GM21619 (cell line): ENCODE results near the gene SUN1.
"Not testable (repeated sequence)": the region's sequence is repeated elsewhere in the genome, so short reads cannot be mapped to it uniquely, and the experiment has no call there.

Experiments used
- ATAC-seq: cut with Tn5 transposase; IDR thresholded peaks from one replicate; pipeline ENCODE4 v1.9.1; 2021; ENCODE audit not compliant: unreplicated experiment

Gene SUN1

DNA sequence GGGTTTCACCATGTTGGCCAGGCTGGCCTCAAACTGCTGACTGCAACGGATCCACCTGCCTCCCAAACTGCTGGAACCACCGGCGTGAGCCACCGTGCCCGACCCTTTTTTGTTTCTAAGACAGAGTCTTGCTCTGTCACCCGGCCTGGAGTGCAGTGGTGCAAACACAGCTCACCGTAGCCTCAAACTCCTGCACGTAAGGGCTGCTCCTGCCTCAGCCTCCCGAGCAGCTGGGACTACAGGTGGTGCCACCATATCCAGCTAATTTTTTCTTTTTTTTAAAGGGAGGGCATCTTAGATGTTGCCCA is 85.8 kb downstream of the SUN1 start:
- no peak for ATAC-seq

DNA sequence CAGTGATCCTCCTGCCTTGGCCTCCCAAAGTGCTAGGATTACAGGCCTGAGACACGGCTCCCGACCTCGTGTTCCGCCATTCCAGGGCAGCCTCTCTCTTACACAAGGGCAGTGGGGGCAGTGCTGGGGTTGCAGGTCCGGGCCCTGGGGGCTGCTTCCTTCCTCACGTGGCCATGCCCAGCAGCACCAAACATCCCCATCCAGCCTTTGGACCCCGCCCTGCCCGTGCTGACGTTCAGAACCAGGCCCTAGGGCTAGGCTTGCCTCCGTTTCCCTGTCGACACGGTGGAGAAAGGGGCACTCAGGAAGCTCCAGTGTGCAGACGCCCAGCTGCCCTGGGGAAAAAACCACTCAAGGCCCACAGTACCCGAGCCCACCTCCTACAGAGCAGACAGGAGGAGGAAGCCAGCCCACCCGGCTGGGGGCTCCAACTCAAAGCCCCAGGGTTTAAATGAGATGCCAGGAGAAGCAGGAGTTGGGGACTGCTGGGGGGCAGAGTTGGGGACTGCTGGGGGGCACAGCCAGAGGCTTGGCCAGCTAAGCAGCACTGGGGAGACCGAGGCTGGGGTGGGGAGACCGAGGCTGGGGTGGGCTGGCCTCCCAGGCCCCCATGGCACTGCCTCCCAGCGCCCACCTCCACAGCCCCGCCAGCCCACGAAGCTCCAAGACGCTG is 86.3 kb downstream of the SUN1 start:
- ATAC-seq, result no peak

DNA sequence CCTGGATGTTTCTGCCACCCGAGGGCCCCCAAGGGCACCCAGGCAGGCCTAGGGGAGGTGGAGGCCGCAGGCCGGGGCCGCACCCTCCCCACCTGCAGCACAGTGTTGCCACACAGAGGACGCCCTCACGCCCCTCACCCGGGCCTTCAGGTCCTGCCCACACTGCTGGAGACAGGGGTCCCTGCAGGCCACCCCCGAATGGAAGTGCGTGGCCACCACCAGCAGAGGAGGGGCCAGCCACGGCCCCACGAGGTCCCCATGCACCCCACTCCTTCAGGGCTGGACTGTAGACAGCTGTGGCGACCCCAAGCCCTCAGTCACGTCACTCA is 86.8 kb downstream of the SUN1 start:
- ATAC-seq, result no peak

DNA sequence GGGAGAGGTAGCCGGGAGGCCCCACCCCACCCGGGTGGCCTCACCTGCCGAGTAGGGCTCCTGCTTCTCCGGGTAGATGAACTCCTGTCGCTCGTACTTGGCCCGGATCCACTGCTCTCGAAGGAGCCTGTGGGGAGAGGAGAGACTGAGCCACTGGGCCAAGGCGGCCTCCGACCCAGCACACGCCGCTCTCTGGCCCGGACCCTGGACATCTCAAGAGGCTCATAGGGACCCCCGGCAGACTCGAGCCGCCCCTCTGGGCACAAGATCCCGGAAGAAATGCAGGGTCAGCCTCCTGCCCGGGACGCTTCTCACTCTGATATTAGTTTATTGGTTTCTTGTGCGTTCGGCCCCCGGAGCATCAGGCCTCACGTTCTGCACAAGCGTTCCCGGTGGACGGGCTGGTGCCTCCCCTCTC is 87.7 kb downstream of the SUN1 start:
- ATAC-seq, result no peak

DNA sequence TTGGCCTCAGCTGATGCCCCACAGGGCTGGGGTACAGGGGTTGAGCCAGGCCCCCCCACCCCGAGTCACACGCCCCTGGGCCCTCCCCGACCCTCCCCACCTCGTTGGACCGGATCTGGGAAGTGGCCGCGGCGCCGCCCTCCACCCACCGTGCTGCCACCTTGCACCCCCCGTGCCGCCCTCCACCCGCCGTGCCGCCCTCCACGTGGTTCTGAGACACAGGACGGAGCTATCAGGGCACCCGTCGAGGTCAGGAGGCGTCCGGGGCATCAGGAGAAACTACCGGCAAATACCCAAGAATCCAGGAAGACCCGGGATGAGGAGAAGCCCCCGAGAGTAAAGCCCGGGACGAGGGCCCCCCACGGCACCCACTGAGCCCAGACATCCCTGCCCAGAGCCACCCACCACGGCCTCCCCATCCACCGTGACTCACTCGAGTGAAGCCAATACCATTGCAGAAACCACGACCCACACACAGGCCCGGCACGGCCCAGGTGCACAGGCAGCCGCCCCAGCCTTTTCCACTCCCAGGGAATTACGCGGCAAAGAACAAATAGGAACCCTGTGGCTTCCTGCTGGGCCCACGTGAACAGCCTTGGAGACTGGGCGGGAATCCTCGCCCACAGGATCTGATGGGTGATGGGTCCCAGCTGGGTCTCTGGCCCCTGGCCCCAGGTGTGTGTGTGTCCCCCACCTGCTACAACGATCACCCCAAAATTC is 88.2 kb downstream of the SUN1 start:
- no peak for ATAC-seq

DNA sequence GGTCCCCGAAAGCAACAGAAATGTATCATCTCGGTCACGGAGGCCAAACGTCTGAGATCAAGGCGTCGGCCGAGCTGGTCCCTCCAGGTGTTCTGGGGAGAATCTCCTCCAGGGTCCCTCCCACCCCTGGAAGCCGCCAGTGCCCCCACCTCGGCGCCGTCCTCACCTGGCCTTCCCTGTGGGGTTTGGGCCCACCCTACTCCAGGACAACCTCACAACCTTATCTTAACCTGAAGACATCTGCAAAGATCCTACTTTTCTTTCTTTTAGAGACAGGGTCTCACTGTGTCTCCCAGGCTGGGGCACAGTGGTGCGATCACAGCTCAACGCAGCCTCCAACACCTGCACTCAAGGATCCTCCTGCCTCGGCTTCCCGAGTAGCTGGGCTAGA is 88.8 kb downstream of the SUN1 start:
- ATAC-seq, result no peak

DNA sequence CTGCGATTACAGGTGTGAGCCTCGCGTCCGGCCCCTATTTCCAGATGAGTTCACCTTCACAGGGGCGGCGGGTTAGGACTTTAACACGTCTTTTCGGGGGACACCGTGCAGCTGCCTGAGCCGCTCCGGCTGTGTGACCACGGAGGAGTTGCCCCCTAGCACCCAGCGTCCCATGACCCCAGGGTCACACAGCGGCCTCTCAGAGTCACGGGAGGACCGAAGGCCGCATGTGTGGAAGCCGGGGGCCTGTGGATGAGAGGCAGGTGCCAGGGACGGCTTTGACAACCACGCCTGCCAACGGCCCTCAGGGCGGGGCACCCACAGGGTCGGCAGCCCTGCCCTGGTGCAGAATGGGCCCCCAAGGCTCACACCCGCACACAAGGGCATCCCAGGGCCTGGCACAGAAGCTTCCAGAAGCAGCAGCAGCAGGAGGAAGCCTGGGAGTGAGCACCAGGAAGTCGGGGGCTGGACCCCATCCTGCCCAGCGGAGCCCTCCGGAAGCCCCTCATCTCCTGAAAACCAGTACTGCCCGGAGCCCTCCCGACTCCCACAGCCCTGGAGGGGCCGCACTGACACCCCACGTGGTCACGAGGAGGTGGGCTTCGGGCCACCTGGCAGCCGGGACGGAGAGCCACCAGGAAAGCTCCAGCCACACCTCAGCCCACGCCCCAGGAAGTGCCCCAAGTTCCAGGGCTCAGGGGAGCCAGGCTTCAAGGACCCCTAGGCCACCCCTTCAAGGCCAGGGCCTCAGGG is 89.5 kb downstream of the SUN1 start:
- ATAC-seq, result no peak

DNA sequence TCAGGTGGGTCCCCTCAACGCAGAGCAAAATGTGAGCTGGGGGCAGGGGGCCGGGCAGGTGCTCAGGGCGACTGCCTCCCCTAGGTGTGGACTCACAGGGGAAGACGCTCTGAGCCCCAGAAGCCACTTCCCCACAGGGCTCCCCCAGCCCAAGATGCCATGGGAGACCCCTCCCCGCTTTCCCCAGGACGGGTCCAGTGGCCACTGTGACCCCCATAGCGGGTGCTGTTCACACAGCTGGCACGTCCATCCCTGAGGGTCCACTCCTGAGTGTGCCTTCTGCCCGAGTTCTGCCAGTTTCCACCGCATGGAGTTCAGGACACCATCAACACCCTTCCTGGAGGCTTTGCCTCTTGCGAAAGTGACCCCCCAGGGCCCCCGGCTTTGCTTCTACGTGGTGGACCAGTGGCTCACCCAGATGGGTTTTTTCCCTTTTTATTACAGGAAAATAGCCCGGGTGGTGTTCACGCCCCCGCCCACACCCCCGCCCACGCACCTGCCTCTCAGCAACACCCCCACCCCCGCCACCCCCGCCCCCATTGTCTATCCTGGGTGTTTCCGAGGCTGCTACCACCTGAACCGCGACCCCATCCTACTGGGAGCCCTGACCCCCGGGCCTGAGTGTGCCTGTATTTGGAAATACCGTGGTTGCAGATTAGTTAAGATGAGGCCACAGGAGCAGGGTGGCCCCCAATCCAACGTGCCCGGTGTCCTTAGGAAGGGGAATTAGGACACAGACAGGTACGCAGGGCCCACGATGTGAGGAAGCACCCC is 90.2 kb downstream of the SUN1 start:
- peak; percentile 0 for ATAC-seq

DNA sequence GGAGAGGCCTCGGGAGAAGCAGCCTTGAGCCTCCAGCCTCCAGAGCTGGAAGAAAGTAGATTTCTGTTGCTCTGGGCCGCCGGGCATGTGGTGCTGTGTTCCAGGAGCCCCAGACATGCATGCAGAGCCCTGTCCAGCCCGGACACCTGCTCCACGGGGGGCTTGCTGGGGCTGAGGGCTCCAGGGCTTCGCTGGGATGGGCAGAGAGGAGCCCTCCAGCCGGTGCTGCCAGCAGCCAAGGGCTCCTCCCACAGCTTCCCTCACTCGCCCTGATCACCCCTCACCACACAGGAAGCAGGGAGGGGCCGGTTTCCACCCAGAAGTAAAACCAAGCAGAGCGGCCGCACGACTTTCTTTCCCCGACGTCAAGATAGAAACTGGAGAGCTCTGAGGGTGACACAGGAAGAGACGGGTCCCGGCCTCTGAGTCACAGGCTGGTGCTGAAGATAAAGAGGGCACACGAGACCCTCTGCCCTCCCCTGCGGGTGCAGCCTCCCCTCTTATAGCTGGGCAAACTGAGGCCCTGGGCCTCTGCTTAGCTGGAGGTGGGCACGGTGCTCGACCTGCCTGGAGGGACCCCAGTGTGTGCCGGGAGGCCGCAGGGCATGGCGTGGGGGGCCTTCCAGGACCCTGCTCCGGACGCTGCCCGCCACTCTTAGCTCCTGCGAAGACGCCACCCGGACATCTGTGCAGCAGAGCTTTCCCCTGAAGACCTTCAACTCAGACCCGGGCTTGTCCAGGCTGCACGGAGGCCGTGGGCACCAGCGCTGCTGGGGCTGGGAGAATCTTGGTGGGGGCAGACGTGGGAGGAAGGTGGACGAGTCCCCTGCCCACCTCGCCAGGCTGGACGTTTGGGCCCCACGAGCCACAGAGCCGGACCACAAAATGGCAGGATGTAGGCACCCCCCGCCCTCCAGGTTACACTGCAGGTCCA is 91.1 kb downstream of the SUN1 start:
- ATAC-seq, result peak; percentile 78

DNA sequence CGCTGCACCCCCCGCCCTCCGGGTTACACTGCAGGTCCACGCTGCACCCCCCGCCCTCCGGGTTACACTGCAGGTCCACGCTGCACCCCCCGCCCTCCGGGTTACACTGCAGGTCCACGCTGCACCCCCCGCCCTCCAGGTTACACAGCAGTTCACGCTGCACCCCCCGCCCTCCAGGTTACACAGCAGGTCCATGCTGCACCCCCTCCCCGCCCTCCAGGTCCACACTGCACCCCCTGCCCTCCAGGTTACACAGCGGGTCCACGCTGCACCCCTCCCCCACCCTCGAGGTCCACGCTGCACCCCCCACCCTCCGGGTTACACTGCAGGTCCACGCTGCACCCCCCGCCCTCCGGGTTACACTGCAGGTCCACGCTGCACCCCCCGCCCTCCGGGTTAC is 91.8 kb downstream of the SUN1 start:
- ATAC-seq, result not testable (repeated sequence)
